ENCODE results near the gene C12orf42. TPM values are rescaled to one million over a fixed set of nuclear protein-coding genes. Genes with fewer than 3 reads are reported as not detected.

The C12orf42 gene
- total RNA-seq, 4 donors from 2014 or later: 1.2 TPM; not detected in 3

GRCh38 chr12:103423516-103423910, 72.3 kb downstream of the C12orf42 start:
- 43 to 49% methylated on average over 2 of the region's 2 CpGs for WGBS, 2 donors

DNA sequence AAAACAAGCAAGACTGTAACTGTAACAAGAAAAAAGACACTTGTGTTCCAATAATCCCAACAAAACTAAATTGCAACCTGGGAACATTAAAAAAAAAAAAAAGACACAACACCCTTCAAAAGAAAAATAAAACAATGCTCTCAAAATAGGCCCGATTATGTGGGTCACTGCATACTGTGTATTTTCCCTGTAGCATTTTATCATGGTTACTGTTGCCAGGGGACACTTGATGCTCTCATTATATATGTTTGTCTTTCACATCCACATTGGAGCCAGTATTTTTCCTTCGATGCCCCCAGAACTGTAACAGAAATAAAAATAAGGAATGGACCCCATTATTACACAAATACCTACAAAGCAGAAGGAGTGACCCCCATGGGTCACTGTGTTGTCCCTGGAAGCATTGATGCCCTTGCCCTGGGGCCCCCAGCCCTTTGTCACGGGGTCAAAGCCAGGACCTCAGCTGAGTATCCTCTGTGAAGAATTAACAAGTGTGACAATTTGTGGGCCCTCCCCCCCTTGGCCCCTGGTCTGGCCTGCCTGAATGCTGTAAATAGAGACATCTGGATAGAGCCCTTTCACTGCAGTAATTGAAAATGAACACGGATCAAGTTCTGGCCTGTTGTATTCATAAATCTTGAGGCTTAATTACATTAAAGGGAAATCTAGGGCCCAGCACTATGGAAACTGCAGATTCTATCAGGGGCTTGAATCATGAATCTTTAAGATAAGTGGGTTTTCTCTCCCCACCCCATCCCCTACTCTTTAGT, 72.8 kb downstream of the C12orf42 start:
- 31 to 32% methylated on average over 4 of the region's 4 CpGs for WGBS, 2 donors
- H3K27ac ChIP-seq: no peak overlapping the region
- no peaks in the 10 kb centered on the region for H3K4me1 ChIP-seq
- DNase-seq (ENCODE audit: low spot score in 2 of 2): no peak
- H3K27me3 ChIP-seq: no peaks in the 10 kb centered on the region
- H3K36me3 ChIP-seq: no peaks in the 10 kb centered on the region
- H3K9me3 ChIP-seq: peaks cover 0 to 16% (median 0%) of the 10 kb centered on the region in 4 donors
- no peak overlapping the region for H3K4me3 ChIP-seq
- TF ChIP-seq EP300 (IDR thresholded peaks at IDR 0.05) (no peak), CTCF (IDR thresholded peaks at IDR 0.05) (no peak), POLR2A (IDR thresholded peaks at IDR 0.05) (no peak)

More at GRCh38 chr12:103423516-103423910, 72.3 kb downstream of the C12orf42 start:
- Histone ChIP-seq H3K27me3 (no peaks in the 10 kb centered on the region), H3K9me3 (peaks cover 0 to 19% (median 0%) of the 10 kb centered on the region in 4 donors), H3K4me1 (no peaks in the 10 kb centered on the region), H3K27ac (no peak overlapping the region), H3K4me3 (no peak overlapping the region), H3K36me3 (no peaks in the 10 kb centered on the region)
- TF ChIP-seq EP300 (IDR thresholded peaks at IDR 0.05): no peak
- no peak for TF ChIP-seq POLR2A (IDR thresholded peaks at IDR 0.05)
- TF ChIP-seq CTCF (IDR thresholded peaks at IDR 0.05): no peak
- DNase-seq (ENCODE audit: low spot score in 2 of 2): no peak

GRCh38 chr12:103422328-103422727, 73.4 kb downstream of the C12orf42 start:
- 56 to 64% methylated on average over 4 of the region's 4 CpGs for WGBS, 2 donors
- no peak overlapping the region for H3K4me3 ChIP-seq
- H3K27me3 ChIP-seq: no peaks in the 10 kb centered on the region
- TF ChIP-seq EP300 (IDR thresholded peaks at IDR 0.05) (no peak), CTCF (IDR thresholded peaks at IDR 0.05) (no peak), POLR2A (IDR thresholded peaks at IDR 0.05) (no peak)
- H3K4me1 ChIP-seq: no peaks in the 10 kb centered on the region
- no peaks in the 10 kb centered on the region for H3K36me3 ChIP-seq
- no peak for DNase-seq (ENCODE audit: low spot score in 2 of 2)
- H3K27ac ChIP-seq: no peak overlapping the region
- peaks cover 0 to 10% (median 0%) of the 10 kb centered on the region in 4 donors for H3K9me3 ChIP-seq

- Histone ChIP-seq H3K4me3 (no peak overlapping the region), H3K36me3 (no peaks in the 10 kb centered on the region), H3K27me3 (no peaks in the 10 kb centered on the region), H3K27ac (no peak overlapping the region), H3K9me3 (peaks cover 0 to 8% (median 0%) of the 10 kb centered on the region in 4 donors), H3K4me1 (no peaks in the 10 kb centered on the region)
- no peak for DNase-seq (ENCODE audit: low spot score in 2 of 2)
- no peak for TF ChIP-seq CTCF (IDR thresholded peaks at IDR 0.05)
- TF ChIP-seq POLR2A (IDR thresholded peaks at IDR 0.05): no peak
- no peak for TF ChIP-seq EP300 (IDR thresholded peaks at IDR 0.05)
- 89 to 94% methylated on average over 1 of the region's 1 CpG for WGBS, 2 donors
These were observed 74.4 kb downstream of the C12orf42 start for GRCh38 chr12:103421402-103421801.

- Histone ChIP-seq H3K27ac (no peak overlapping the region), H3K4me1 (no peaks in the 10 kb centered on the region), H3K27me3 (no peaks in the 10 kb centered on the region), H3K36me3 (no peaks in the 10 kb centered on the region), H3K4me3 (no peak overlapping the region), H3K9me3 (peaks cover 0 to 9% (median 0%) of the 10 kb centered on the region in 4 donors)
- DNase-seq (ENCODE audit: low spot score in 2 of 2): no peak
- no peak for TF ChIP-seq POLR2A (IDR thresholded peaks at IDR 0.05)
- TF ChIP-seq EP300 (IDR thresholded peaks at IDR 0.05): no peak
- TF ChIP-seq CTCF (IDR thresholded peaks at IDR 0.05): no peak
- WGBS, 2 donors: 73 to 78% methylated on average over 2 of the region's 2 CpGs
These were observed 80.1 kb downstream of the C12orf42 start for GRCh38 chr12:103415681-103416080.

All from tibial nerve (tissue), 4 donors.